Caco-2 (cell line): ENCODE measurements around the gene GPR171. TPM values are rescaled to one million over a fixed set of nuclear protein-coding genes. Genes with fewer than 3 reads are reported as not detected.
A peak's percentile ranks its signal among the peaks of the same experiment; 100 is the strongest.

Experiments used
- BruUV-seq: library from RNA; stranded (reverse); fragments of 400-500 nt; replicated peaks from 2 replicates; lab custom pipeline; 2021; lab: Mats Ljungman, UMichigan
- CTCF ChIA-PET: fragments of 300-600 bp; sonication (Branson Sonifier 250); formaldehyde crosslinking; loops from one replicate; lab custom pipeline; 2022; ENCODE audit warnings: antibody characterized with exemption; lab: Charles Lee
- POLR2A ChIA-PET: fragments of 300-600 bp; sonication (Branson Sonifier 250); formaldehyde crosslinking; loops from one replicate; lab custom pipeline; 2022; ENCODE audit warnings: antibody characterized with exemption; lab: Charles Lee
- DNase-seq, 2 experiments: peaks; one replicate each; pipeline versions ENCODE4 v3.0.0 to v3.0.0-alpha.2; 2020 to 2022
- H3K27me3 ChIP-seq: replicated peaks from 2 replicates; pipeline ENCODE4 v1.6.0; 2011; ENCODE audit warnings: low read length; ENCODE audit not compliant: control insufficient read depth, insufficient read depth
- H3K36me3 ChIP-seq: 2 replicates; pipeline ENCODE4 v1.5.1; 2011; ENCODE audit warnings: low read length; ENCODE audit not compliant: control insufficient read depth, insufficient read depth
- H3K4me1 ChIP-seq: fragments of 250-450 bp; sonication (Bioruptor Pico); 2 replicates; pipeline ENCODE4 v1.5.1; 2020; ENCODE audit warnings: mild to moderate bottlenecking
- H3K4me3 ChIP-seq: 2 replicates; pipeline ENCODE4 v1.5.1; 2011; ENCODE audit warnings: low read depth, mild to moderate bottlenecking, control low read depth, low read length
- H3K9me3 ChIP-seq: fragments of 250-450 bp; sonication (Bioruptor Pico); 2 replicates; pipeline ENCODE4 v1.5.1; 2020; ENCODE audit warnings: mild to moderate bottlenecking, moderate library complexity
- H3K27ac Mint-ChIP-seq: one replicate; pipeline ENCODE4 v1.8.0; 2022; ENCODE audit warnings: mixed read lengths; ENCODE audit not compliant: unreplicated experiment
- H3K27me3 Mint-ChIP-seq: one replicate; pipeline ENCODE4 v1.8.0; 2022; ENCODE audit warnings: mixed read lengths; ENCODE audit not compliant: insufficient read depth, unreplicated experiment
- H3K36me3 Mint-ChIP-seq: one replicate; pipeline ENCODE4 v1.8.0; 2022; ENCODE audit warnings: mild to moderate bottlenecking, mixed read lengths; ENCODE audit not compliant: insufficient read depth, unreplicated experiment
- H3K4me1 Mint-ChIP-seq: one replicate; pipeline ENCODE4 v1.8.0; 2022; ENCODE audit warnings: low read depth, mixed read lengths; ENCODE audit not compliant: unreplicated experiment
- H3K4me3 Mint-ChIP-seq: one replicate; pipeline ENCODE4 v1.8.0; 2022; ENCODE audit warnings: mild to moderate bottlenecking, moderate library complexity, mixed read lengths; ENCODE audit not compliant: unreplicated experiment
- H3K9me3 Mint-ChIP-seq: one replicate; pipeline ENCODE4 v1.8.0; 2022; ENCODE audit warnings: mixed read lengths; ENCODE audit not compliant: unreplicated experiment
- intact Hi-C: fragments of 100-400 bp; cut with micrococcal nuclease; formaldehyde crosslinking; loops from one replicate; pipeline ENCODE4 v1.10.0; 2022; ENCODE audit not compliant: unreplicated experiment
- total RNA-seq: library from RNA; stranded (reverse); gene quantifications from 2 replicates; pipeline ENCODE4 v1.2.3, GENCODE V29; 2022
- TF ChIP-seq, protein P1 (sequence below), 2 experiments: fragments of 200-600 bp in 1 of 2; IDR thresholded peaks; 1 replicate in 1 of 2; 2 replicates in 1 of 2; pipeline versions ENCODE4 v1.5.1 to v1.8.0; 2011 to 2022; ENCODE audit warnings: antibody characterized with exemption in 1 of 2, control low read depth in 1 of 2, inconsistent platforms in 1 of 2, low read depth in 1 of 2, low read length in 1 of 2, mild to moderate bottlenecking in 1 of 2, moderate library complexity in 1 of 2; ENCODE audit not compliant: insufficient read depth in 1 of 2, severe bottlenecking in 1 of 2, unreplicated experiment in 1 of 2

The GPR171 gene
- total RNA-seq, 1 experiment from 2014 or later = not detected

DNA sequence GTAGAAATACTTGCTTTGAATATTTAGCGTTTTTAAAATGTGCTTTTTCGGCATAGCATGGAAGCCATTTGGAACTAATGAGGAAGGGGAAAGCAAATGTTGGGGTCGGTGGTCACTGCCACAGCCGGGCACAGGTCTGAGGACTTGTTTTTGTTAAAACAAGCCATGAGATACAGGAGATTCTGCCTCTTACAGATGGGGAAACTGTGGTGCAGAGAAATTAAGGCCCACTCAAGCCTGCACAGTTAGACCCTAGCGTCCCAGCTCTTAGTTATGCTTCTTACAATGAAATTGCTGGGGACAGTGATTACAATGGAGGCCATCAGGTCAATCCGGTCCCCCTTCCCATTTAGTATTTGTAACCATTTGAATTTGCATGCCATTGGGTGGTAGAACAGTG lies 2.5 kb upstream of the GPR171 start:
- Histone ChIP-seq H3K27me3 (no peaks in the 10 kb centered on the region), H3K36me3 (no peaks in the 10 kb centered on the region), H3K9me3 (no peaks in the 10 kb centered on the region), H3K4me3 (no peak overlapping the region), H3K4me1 (peaks cover 13% of the 10 kb centered on the region)
- peaks cover 5% of the 10 kb centered on the region for H3K36me3 Mint-ChIP-seq
- DNase-seq = no peak
- H3K27me3 Mint-ChIP-seq = no peaks in the 10 kb centered on the region
- H3K9me3 Mint-ChIP-seq = peaks cover 9% of the 10 kb centered on the region
- CTCF ChIA-PET = no interaction called here
- POLR2A ChIA-PET = no interaction called here
- intact Hi-C loops = no loop called here
- no TSS peak for BruUV-seq
- TF ChIP-seq, protein P1, sequence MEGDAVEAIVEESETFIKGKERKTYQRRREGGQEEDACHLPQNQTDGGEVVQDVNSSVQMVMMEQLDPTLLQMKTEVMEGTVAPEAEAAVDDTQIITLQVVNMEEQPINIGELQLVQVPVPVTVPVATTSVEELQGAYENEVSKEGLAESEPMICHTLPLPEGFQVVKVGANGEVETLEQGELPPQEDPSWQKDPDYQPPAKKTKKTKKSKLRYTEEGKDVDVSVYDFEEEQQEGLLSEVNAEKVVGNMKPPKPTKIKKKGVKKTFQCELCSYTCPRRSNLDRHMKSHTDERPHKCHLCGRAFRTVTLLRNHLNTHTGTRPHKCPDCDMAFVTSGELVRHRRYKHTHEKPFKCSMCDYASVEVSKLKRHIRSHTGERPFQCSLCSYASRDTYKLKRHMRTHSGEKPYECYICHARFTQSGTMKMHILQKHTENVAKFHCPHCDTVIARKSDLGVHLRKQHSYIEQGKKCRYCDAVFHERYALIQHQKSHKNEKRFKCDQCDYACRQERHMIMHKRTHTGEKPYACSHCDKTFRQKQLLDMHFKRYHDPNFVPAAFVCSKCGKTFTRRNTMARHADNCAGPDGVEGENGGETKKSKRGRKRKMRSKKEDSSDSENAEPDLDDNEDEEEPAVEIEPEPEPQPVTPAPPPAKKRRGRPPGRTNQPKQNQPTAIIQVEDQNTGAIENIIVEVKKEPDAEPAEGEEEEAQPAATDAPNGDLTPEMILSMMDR (IDR thresholded peaks at IDR 0.05; ENCODE audit: insufficient read depth in 1 of 2, low read depth in 1 of 2, low read length in 1 of 2, severe bottlenecking in 1 of 2, unreplicated experiment in 1 of 2) = no peak
- H3K4me1 Mint-ChIP-seq = peaks cover 14% of the 10 kb centered on the region
- H3K4me3 Mint-ChIP-seq = no peak overlapping the region
- no peak overlapping the region for H3K27ac Mint-ChIP-seq

GRCh38 chr3:151204530-151205402 lies 1.8 kb upstream of the GPR171 start:
- ChIA-PET CTCF (no interaction called here), POLR2A (no interaction called here)
- no peaks in the 10 kb centered on the region for H3K9me3 ChIP-seq
- H3K36me3 Mint-ChIP-seq = peaks cover 5% of the 10 kb centered on the region
- H3K9me3 Mint-ChIP-seq = peaks cover 12% of the 10 kb centered on the region
- H3K4me1 Mint-ChIP-seq = peaks cover 19% of the 10 kb centered on the region
- TF ChIP-seq, protein P1 (IDR thresholded peaks at IDR 0.05; ENCODE audit: insufficient read depth in 1 of 2, low read depth in 1 of 2, low read length in 1 of 2, severe bottlenecking in 1 of 2, unreplicated experiment in 1 of 2) = no peak
- H3K4me3 Mint-ChIP-seq = no peak overlapping the region
- no peaks in the 10 kb centered on the region for H3K27me3 Mint-ChIP-seq
- intact Hi-C loops = no loop called here
- BruUV-seq = no TSS peak
- DNase-seq = no peak
- H3K27me3 ChIP-seq = no peaks in the 10 kb centered on the region
- peaks cover 13% of the 10 kb centered on the region for H3K4me1 ChIP-seq
- no peak overlapping the region for H3K27ac Mint-ChIP-seq
- H3K4me3 ChIP-seq = no peak overlapping the region
- H3K36me3 ChIP-seq = no peaks in the 10 kb centered on the region

GRCh38 chr3:151201051-151201730 lies 1.8 kb downstream of the GPR171 start:
- peaks cover 19% of the 10 kb centered on the region for H3K9me3 Mint-ChIP-seq
- Histone ChIP-seq H3K9me3 (no peaks in the 10 kb centered on the region), H3K4me1 (peaks cover 43% of the 10 kb centered on the region), H3K27me3 (no peaks in the 10 kb centered on the region), H3K36me3 (no peaks in the 10 kb centered on the region), H3K4me3 (no peak overlapping the region)
- DNase-seq = no peak
- BruUV-seq = no TSS peak
- ChIA-PET POLR2A (no interaction called here), CTCF (no interaction called here)
- H3K27ac Mint-ChIP-seq = peak overlapping the region; percentile 49
- H3K4me1 Mint-ChIP-seq = peaks cover 34% of the 10 kb centered on the region
- H3K4me3 Mint-ChIP-seq = no peak overlapping the region
- H3K27me3 Mint-ChIP-seq = no peaks in the 10 kb centered on the region
- H3K36me3 Mint-ChIP-seq = peaks cover 7% of the 10 kb centered on the region
- TF ChIP-seq, protein P1 (IDR thresholded peaks at IDR 0.05; ENCODE audit: insufficient read depth in 1 of 2, low read depth in 1 of 2, low read length in 1 of 2, severe bottlenecking in 1 of 2, unreplicated experiment in 1 of 2) = no peak
- intact Hi-C loops = no loop called here
